PC-3 (cell line): Measurements from ENCODE around the gene OSBPL9.

Source experiments
- CTCF ChIP-seq: fragments of 300-600 bp; sonication (generic); conservative IDR thresholded peaks from 2 replicates; pipeline ENCODE4 v1.5.1; 2017; ENCODE audit warnings: antibody characterized with exemption, low read depth, mild to moderate bottlenecking, low read length
- EZH2 ChIP-seq: fragments of 300-600 bp; sonication (generic); IDR thresholded peaks from one replicate; pipeline ENCODE4 v1.6.1; 2017; ENCODE audit warnings: antibody characterized with exemption, mild to moderate bottlenecking, low read length; ENCODE audit not compliant: unreplicated experiment
- EZH2phosphoT487 ChIP-seq: fragments of 300-600 bp; sonication (generic); IDR thresholded peaks from 2 replicates; pipeline ENCODE4 v1.6.1; 2018; ENCODE audit warnings: mild to moderate bottlenecking, antibody characterized with exemption, low read length, borderline replicate concordance

GRCh38 chr1:51732701-51733425 is 116.0 kb downstream of the OSBPL9 start:
- TF ChIP-seq CTCF (no peak), EZH2 (no peak), EZH2phosphoT487 (no peak)
